ENCODE data around the gene PEMT. TPM values are rescaled to one million over a fixed set of nuclear protein-coding genes. Genes with fewer than 3 reads are reported as not detected.

Gene PEMT
- total RNA-seq, 1 donor from 2014 or later: 41.9 TPM

DNA sequence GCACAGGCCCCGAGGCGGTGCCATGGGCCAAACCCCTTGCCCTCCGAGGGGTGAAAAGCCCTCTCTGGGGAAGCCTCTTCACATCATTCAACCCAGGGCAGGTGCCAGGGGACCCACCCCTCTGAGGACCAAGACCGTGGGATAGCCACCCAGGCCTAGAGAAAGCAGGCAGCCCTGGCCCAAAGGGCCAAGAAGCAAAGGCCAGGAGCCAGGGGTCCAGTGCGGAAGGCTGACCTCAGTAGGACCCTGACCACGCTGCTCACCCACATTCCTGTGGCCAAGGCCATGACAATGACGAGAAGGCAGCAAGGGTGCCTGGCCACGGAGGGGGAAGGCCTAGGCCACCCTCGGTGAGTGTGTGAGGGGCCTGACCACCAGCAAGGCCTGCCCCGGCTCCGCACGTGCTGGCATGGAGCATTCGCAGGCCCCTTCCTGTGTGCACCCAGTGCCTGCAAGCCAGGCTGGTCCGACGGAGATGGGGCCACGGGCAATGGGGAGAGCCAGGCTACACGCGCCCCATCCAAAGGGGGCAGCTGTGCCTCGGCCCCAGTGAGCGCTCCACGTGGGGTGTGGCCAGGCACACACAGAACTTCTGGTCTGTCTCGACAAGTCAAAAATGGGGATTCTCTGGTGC is 70.8 kb downstream of the PEMT start:
- H3K4me3 Mint-ChIP-seq: no peak overlapping the region
- DNase-seq (ENCODE audit: low spot score in 2 of 2, unreplicated experiment in 2 of 2): no peak
- no peaks in the 10 kb centered on the region for H3K9me3 Mint-ChIP-seq
- TF ChIP-seq CTCF (IDR thresholded peaks at IDR 0.05; ENCODE audit: unreplicated experiment): no peak
- peaks cover 15% of the 10 kb centered on the region for H3K4me1 Mint-ChIP-seq
- no peak overlapping the region for H3K27ac Mint-ChIP-seq
- no peaks in the 10 kb centered on the region for H3K27me3 Mint-ChIP-seq (ENCODE audit: low read depth)
- H3K36me3 Mint-ChIP-seq: no peaks in the 10 kb centered on the region

DNA sequence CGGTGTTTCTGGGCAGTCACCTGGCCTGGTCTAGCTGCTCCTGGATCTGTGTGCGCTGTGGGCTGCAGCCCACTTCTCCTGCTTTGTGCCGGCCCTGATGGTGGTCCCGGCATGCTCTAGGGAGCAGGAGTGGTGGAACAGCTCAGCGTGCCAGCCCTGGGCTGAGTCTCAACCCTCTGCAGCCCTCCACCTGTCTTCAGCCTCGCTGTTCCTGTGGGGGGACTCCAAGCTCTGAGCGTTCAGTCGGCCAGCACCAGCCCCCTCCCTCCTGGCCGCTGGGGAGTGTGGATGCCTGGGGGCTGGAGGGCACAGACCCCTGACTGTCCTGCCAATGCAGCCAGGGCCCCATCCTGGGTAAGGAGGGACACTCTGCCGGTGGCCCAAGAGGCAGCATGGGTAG is 71.6 kb downstream of the PEMT start:
- DNase-seq (ENCODE audit: low spot score in 2 of 2, unreplicated experiment in 2 of 2): no peak
- no peaks in the 10 kb centered on the region for H3K27me3 Mint-ChIP-seq (ENCODE audit: low read depth)
- no peaks in the 10 kb centered on the region for H3K9me3 Mint-ChIP-seq
- no peak overlapping the region for H3K4me3 Mint-ChIP-seq
- H3K27ac Mint-ChIP-seq: no peak overlapping the region
- H3K4me1 Mint-ChIP-seq: peaks cover 23% of the 10 kb centered on the region
- H3K36me3 Mint-ChIP-seq: no peaks in the 10 kb centered on the region
- TF ChIP-seq CTCF (IDR thresholded peaks at IDR 0.05; ENCODE audit: unreplicated experiment): no peak

DNA sequence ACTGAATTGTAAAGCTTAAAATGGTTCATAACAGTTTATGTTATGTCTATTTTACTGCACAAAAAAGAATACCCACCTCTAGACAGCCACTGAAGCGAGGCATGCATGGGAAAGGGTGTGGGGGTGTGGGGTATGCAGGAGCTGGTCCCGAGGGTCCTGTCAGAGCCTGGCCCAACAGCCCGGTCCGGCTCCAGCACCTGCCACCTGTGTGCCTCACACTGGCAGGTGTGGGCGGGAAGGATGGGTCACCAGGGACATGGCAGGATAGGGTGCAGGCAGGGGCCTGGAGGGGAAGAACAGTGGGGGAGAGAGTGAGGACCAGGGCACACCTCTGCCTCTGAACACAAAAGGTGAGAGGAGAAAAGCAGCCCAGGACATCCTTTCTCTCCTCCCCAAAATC is 72.6 kb downstream of the PEMT start:
- no peaks in the 10 kb centered on the region for H3K36me3 Mint-ChIP-seq
- no peak for TF ChIP-seq CTCF (IDR thresholded peaks at IDR 0.05; ENCODE audit: unreplicated experiment)
- no peak overlapping the region for H3K4me3 Mint-ChIP-seq
- H3K4me1 Mint-ChIP-seq: peaks cover 28% of the 10 kb centered on the region
- no peaks in the 10 kb centered on the region for H3K27me3 Mint-ChIP-seq (ENCODE audit: low read depth)
- H3K9me3 Mint-ChIP-seq: no peaks in the 10 kb centered on the region
- DNase-seq (ENCODE audit: low spot score in 2 of 2, unreplicated experiment in 2 of 2): no peak
- no peak overlapping the region for H3K27ac Mint-ChIP-seq

DNA sequence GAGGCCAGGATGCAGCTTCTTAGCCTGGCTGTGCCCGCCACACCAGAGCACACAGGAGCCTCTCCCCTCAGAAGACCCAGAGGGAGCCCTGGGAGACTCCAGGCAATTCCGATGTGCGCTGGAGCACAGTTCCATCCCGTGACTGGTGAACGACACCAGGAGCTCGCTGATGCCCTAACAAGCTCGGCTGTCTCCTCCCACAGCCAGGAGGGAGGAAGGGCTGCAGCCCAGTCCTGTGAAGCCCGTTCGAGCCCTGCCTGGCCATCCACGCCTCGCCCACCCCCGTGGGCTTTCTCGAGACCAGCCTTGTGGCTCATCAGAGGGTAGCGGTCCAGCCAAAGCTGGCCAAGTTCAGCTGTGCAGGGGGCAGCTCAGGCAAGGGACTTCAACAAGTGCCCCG is 73.5 kb downstream of the PEMT start:
- Mint-ChIP-seq H3K4me3 (no peak overlapping the region), H3K27me3 (ENCODE audit: low read depth) (no peaks in the 10 kb centered on the region), H3K4me1 (peaks cover 28% of the 10 kb centered on the region), H3K27ac (no peak overlapping the region), H3K9me3 (no peaks in the 10 kb centered on the region), H3K36me3 (no peaks in the 10 kb centered on the region)
- no peak for TF ChIP-seq CTCF (IDR thresholded peaks at IDR 0.05; ENCODE audit: unreplicated experiment)
- no peak for DNase-seq (ENCODE audit: low spot score in 2 of 2, unreplicated experiment in 2 of 2)

DNA sequence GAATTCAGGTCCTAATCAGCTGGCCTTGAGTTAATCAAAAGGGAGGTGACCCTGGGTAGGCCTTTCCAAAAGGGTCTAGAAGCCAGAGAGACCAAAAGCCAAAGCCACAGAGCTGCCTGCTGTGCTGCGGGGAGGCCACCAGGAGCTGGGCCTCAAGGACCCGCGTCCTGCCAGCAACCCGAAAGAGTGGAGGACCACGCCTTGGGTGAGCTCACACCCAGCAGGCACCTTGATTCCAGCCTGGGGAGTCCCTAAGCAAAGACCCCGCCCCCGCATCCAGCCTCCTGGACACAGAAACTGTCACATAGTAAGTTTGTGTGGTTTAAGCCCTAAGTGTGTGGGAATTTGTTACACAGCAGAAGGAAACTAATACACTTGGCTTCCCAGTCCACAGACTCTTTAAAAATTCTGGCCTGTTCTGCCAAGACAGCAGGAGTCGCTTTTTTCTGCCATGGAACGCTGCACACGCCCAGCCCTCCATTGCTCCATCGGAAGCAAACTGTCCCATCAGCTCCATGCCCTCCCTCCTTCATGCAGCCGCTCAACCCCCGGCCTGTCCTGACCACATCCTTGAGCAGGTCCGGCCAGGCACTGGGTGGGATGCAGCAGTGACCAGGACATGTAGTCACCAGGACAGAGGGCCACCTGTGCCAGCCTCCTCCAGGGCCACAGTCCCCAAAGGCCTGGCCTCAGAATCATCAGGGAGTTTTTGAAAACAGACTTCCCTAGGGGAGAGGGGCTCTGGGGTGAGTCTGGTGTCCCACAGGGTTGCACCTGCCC is 74.4 kb downstream of the PEMT start:
- DNase-seq (ENCODE audit: low spot score in 2 of 2, unreplicated experiment in 2 of 2): no peak
- Mint-ChIP-seq H3K36me3 (no peaks in the 10 kb centered on the region), H3K27me3 (ENCODE audit: low read depth) (no peaks in the 10 kb centered on the region), H3K9me3 (no peaks in the 10 kb centered on the region), H3K4me1 (peaks cover 20% of the 10 kb centered on the region), H3K27ac (no peak overlapping the region), H3K4me3 (no peak overlapping the region)
- TF ChIP-seq CTCF (IDR thresholded peaks at IDR 0.05; ENCODE audit: unreplicated experiment): no peak

Measured in mesothelial cell of epicardium (in vitro differentiated cells).